Fibroblast of pulmonary artery (primary cell): ENCODE data around the gene AUP1.

Experiments
- DNase-seq: peaks from one replicate; pipeline ENCODE4 v3.0.0-alpha.2; 2010; ENCODE audit warnings: low read depth
- H3K4me3 ChIP-seq: replicated peaks from 2 replicates; pipeline ENCODE4 v1.5.1; 2011; ENCODE audit warnings: low read depth, mild to moderate bottlenecking, control low read depth, low read length, moderate library complexity
- CTCF ChIP-seq: IDR thresholded peaks from 2 replicates; pipeline ENCODE4 v1.5.1; 2011; ENCODE audit warnings: mild to moderate bottlenecking, control low read depth, low read length, inconsistent platforms; ENCODE audit errors: missing control alignments

The AUP1 gene

GRCh38 chr2:74512744-74513604 is 16.5 kb downstream of the AUP1 start:
- DNase-seq = no peak
- TF ChIP-seq CTCF = no peak
- no peak overlapping the region for H3K4me3 ChIP-seq

GRCh38 chr2:74511104-74511989 is 18.2 kb downstream of the AUP1 start:
- H3K4me3 ChIP-seq = no peak overlapping the region
- no peak for TF ChIP-seq CTCF
- no peak for DNase-seq

- DNase-seq = no peak
- TF ChIP-seq CTCF = no peak
- no peak overlapping the region for H3K4me3 ChIP-seq
Observed at GRCh38 chr2:74510272-74510671, 19.2 kb downstream of the AUP1 start.

GRCh38 chr2:74507926-74508520 is 21.5 kb downstream of the AUP1 start:
- peak overlapping the region; percentile 95 for H3K4me3 ChIP-seq
- no peak for TF ChIP-seq CTCF
- DNase-seq = peak; percentile 29

GRCh38 chr2:74507145-74507925 is 22.2 kb downstream of the AUP1 start, which contains the start of gene PCGF1:
TSS of gene PCGF1 (minus strand) at chr2:74507695. CDS start at chr2:74507668, 27 bp downstream.
- peak; percentile 47 for TF ChIP-seq CTCF
- peak; percentile 98 for DNase-seq
- peak within 1 kb of the TSS; percentile 95 for H3K4me3 ChIP-seq
